Inflammatory macrophage (primary cell): ENCODE data around the gene LRP10.
"Not testable (repeated sequence)": the region's sequence is repeated elsewhere in the genome, so short reads cannot be mapped to it uniquely, and the experiment has no call there.

ENCODE experiments used
- DNase-seq, 2 donors: peaks; one replicate each; pipeline ENCODE4 v3.0.0-alpha.2; 2020 to 2022

LRP10 gene

GRCh38 chr14:22844221-22845102, 27.1 kb upstream of the LRP10 start:
- DNase-seq: peak in 1 of 2 donors; percentile 7

GRCh38 chr14:22845103-22845394, 26.5 kb upstream of the LRP10 start:
- no peak for DNase-seq

DNA sequence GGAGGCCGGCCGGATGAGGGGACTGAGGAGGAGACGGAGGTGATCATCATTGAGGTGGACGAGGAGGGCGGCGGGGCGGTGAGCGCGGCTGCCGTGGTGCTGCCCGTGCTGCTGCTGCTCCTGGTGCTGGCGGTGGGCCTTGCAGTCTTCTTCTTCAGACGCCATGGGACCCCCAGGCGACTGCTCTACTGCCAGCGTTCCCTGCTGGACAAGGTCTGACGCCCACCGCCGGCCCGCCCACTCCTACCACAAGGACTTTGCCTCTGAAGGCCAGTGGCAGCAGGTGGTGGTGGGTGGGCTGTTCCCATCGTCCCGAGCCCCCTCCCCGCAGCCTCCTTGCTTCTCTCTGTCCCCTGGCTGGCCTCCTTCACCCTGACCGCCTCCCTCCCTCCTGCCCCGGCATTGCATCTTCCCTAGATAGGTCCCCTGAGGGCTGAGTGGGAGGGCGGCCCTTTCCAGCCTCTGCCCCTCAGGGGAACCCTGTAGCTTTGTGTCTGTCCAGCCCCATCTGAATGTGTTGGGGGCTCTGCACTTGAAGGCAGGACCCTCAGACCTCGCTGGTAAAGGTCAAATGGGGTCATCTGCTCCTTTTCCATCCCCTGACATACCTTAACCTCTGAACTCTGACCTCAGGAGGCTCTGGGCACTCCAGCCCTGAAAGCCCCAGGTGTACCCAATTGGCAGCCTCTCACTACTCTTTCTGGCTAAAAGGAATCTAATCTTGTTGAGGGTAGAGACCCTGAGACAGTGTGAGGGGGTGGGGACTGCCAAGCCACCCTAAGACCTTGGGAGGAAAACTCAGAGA, 25.5 kb upstream of the LRP10 start:
- no peak for DNase-seq

DNA sequence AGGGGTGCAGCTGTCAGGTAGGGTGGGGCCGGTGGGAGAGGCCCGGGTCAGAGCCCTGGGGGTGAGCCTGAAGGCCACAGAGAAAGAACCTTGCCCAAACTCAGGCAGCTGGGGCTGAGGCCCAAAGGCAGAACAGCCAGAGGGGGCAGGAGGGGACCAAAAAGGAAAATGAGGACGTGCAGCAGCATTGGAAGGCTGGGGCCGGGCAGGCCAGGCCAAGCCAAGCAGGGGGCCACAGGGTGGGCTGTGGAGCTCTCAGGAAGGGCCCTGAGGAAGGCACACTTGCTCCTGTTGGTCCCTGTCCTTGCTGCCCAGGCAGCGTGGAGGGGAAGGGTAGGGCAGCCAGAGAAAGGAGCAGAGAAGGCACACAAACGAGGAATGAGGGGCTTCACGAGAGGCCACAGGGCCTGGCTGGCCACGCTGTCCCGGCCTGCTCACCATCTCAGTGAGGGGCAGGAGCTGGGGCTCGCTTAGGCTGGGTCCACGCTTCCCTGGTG, 24.7 kb upstream of the LRP10 start:
- no peak for DNase-seq

GRCh38 chr14:22847661-22848341, 23.7 kb upstream of the LRP10 start:
- DNase-seq: peak; percentile 65 to 85

- DNase-seq: peak in 1 of 2 donors; percentile 25
Measured at GRCh38 chr14:22848351-22849164, 23.0 kb upstream of the LRP10 start.

- DNase-seq: no peak
Measured at GRCh38 chr14:22849212-22849819, 22.2 kb upstream of the LRP10 start.

- peak; percentile 42 to 72 for DNase-seq
Measured at GRCh38 chr14:22850944-22851764, 20.4 kb upstream of the LRP10 start.

- not testable (repeated sequence) for DNase-seq
Measured at GRCh38 chr14:22852178-22852577, 19.4 kb upstream of the LRP10 start.

GRCh38 chr14:22852599-22852939, 19.0 kb upstream of the LRP10 start:
- DNase-seq: no peak

DNA sequence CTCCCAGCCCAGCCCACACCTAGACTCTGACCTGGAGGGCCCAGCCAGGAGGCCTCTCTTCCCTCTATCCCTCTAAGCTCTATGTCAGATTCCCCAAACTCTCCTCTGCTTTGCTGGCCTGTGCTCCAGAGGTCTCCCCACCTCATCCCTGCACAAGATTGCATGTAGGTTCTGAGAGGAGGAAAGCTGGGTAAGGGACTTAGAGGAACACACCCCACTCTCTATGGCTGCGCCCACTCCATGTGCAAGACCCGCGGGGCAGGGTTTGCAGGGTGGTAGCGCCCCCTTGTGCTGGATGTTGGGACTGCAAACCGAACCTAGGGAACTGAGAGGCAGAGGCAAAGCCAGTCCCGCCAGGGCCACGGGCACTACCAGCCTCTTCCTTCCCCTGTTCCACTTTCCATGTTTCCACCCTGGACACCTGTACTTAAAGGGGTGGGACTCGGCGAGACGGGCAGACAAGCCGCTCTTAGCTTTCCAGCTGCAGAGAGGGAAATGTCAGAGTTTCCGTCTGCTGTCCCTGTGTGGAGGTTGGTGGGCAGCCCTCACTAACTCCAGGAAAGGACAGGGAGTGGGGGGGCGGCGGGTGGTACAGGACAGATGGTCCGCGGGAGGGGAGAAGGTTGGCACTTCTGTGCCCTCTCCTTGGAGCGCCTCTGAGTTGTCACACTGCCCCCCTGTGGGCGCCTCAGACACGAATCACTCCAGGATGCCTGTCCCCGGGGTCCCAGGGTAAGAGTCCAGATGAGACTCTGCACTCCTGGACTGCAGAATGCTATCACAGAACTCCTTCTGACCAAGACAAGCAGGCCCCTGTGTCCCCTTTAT, 18.4 kb upstream of the LRP10 start:
- DNase-seq: peak; percentile 87 to 92

DNA sequence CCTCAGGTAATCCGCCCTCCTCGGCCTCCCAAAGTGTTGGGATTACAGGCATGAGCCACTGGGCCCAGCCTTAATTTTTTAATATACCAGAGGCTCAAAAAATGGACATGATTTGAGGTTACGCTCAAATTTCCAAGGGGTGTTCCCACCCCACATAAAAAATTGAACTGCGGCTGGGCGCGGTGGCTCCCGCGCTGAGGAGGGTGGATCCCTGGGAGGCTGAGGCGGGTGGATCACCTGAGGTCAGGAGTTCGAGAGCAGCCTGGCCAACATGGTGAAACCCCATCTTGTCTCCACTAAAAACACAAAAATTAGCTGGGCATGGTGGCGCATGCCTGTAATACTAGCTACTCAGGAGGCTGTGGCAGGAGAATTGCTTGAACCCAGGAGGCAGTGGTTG, 17.2 kb upstream of the LRP10 start:
- DNase-seq: not testable (repeated sequence)

DNA sequence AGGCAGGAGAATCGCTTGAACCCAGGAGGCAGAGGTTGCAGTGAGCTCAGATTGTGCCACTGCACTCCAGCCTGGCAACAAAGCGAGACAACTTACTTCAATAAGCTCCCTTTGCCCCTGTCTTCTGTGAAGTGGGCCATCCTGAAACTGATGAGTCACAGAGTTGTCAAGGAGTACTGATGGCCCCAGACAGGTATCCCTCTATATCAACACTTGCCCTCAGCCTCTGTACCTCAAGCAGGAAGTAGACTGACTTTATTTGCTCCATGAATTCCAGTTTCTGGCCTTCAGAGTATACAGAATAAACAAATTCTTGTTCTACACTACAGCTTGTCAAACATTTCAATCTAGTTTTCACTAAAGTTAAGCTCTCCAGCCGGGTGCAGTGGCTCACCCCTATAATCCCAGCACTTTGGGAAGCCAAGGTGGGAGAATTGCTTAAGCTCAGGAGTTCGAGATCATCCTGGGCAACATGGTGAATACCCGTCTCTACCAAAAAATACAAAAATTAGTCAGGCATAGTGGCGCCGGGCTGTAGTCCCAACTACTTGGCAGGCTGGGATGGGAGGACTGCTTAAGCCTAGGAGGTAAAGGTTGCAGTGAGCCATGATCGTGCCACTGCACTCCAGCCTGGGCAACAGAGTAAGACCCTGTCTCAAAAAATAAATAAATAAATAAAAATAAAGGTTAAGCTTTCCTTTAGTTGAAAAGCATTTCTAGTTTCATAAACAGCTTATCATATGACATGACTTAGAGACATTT, 16.4 kb upstream of the LRP10 start:
- no peak for DNase-seq

- DNase-seq: no peak
Measured at GRCh38 chr14:22856428-22856827, 15.1 kb upstream of the LRP10 start.

DNA sequence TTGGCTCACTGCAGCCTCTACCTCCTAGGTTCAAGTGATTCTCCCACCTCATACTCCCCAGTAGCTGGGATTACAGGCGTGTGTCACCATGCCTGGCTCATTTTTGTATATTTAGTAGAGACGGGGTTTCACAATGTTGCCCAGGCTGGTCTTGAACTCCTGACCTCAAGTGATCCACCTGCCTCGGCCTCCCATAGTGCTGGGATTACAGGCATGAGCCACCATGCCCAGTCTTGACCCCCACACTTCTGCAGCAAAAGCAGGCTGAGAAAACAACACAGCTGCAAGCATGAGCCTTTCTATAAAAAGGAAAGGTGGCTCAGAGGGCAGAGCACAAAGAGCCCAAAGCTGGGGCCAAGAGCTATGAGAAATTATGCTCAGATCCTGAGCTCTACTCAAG, 11.2 kb upstream of the LRP10 start:
- DNase-seq: not testable (repeated sequence)

DNA sequence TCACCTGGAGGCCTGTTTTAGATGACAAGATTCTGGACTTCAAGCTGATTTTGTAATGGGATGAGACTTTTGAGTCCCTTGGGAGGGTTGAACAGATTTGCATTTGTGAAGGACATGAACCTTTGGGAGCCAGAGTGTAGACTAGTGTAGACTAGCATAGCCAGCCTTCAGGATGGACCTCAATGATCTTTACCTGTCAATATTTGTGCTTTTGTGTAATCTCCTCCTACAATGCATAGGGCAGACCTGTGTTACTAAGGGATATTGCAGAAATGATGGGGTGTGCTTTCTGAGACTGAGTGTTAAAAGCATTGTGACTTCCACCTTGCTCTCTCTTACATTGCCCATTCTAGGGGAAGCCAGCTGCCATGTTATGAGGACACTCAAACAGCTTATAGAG, 9.9 kb upstream of the LRP10 start:
- DNase-seq: no peak

DNA sequence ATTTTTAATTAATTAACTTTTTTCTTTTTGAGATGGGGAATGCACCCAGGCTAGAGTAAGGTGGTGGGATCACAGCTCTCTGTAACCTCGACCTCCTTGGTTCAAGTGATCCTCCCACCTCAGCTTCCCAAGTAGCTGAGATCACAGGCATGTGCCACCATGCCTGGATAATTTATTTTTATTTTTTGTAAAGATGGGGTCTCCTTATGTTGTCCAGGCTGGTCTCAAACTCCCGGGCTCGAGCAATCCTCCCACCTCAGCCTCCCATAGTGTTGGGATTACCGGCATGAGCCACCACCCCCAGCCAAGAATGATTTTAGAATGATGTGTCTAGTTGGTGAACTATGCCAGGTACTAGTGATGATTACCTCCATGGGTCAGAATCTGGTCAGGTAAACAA, 6.6 kb upstream of the LRP10 start:
- DNase-seq: no peak

DNA sequence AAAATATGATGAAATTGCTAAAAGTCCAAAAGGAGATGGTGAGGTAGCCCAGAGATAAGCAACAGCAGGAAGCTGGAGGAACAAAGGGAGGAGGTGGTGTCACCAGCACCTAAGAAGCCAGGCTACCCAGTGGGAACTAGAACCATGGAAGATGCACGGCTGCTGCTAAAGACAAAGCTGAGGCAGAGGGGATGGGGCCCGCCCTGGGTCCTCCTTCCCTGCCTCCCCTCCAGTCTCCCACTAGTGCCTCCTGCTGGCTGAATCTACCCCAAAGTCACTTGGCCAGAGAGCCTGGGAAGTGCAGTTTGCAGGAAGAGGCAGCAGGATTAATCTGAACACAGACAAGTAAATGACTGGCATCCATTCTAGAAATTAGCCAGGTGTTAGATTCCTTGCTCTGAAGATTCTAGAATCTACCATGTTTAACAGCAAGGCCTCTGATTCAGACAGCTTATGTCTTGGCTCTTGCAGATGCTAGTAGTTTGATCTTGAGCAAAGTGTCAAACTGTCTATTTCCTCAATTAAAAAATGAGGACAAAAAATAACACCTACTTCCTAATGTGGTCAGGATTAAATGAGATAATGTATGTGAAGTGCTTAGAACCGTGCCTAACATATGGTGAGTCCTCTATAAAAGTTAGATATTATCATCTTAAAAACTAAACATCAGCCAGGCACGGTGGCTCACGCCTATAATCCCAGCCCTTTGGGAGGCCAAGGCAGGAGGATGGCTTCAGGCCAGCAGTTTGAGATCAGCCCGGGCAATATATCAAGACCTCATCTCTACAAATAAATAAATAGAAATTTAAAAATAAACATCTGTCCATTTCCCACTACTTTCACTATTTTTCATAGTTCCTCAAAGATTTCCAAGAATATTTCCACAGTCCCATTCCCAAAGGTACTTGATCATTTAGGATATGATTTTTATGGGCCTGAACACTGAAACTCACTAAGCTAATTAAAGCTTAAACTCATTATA, 5.8 kb upstream of the LRP10 start:
- peak in 1 of 2 donors; percentile 18 for DNase-seq
